Stomach (tissue), 9 donors: Measurements from ENCODE around the gene STOML2. TPM values are rescaled to one million over a fixed set of nuclear protein-coding genes. Genes with fewer than 3 reads are reported as not detected.

Source experiments
- DNase-seq, 2 donors: peaks; one replicate each; pipeline versions ENCODE4 v3.0.0 to v3.0.0-alpha.2; 2013 to 2019
- H3K27ac ChIP-seq, 5 donors: fragments of 200-600 bp in 4 of 5; sonication (generic) in 4 of 5; one replicate each; pipeline ENCODE4 v1.5.1; 2013 to 2019; ENCODE audit warnings: mild to moderate bottlenecking in 1 of 5, moderate library complexity in 1 of 5
- H3K27me3 ChIP-seq, 3 donors: fragments of 200-600 bp; sonication (generic); one replicate each; pipeline ENCODE4 v1.5.1; 2017 to 2019; ENCODE audit warnings: mixed run types in 1 of 3
- H3K36me3 ChIP-seq, 4 donors: fragments of 200-600 bp; sonication (generic); 1 replicate in 3 of 4; 2 replicates in 1 of 4; pipeline ENCODE4 v1.5.1; 2016 to 2019
- H3K4me1 ChIP-seq, 4 donors: fragments of 200-600 bp; sonication (generic); one replicate each; pipeline ENCODE4 v1.5.1; 2016 to 2019
- H3K4me3 ChIP-seq, 4 donors: fragments of 200-600 bp; sonication (generic) in 3 of 4; one replicate each; pipeline ENCODE4 v1.5.1; 2016 to 2019; ENCODE audit warnings: mild to moderate bottlenecking in 1 of 4
- H3K9me3 ChIP-seq, 4 donors: fragments of 200-600 bp; sonication (generic); one replicate each; pipeline ENCODE4 v1.5.1; 2016 to 2019
- EP300 ChIP-seq: sonication (generic); formaldehyde crosslinking; IDR thresholded peaks from one replicate; pipeline ENCODE4 v1.6.1; 2017; ENCODE audit warnings: antibody characterized with exemption
- POLR2A ChIP-seq, 4 donors: fragments of 450-650 bp; IDR thresholded peaks; one replicate each; pipeline ENCODE4 v1.6.1; 2016; ENCODE audit warnings: antibody characterized with exemption in 4 of 4, control low read depth in 2 of 4, mild to moderate bottlenecking in 1 of 4, moderate library complexity in 1 of 4
- POLR2AphosphoS5 ChIP-seq, 3 donors: sonication (generic); formaldehyde crosslinking; IDR thresholded peaks; one replicate each; pipeline ENCODE4 v1.6.1; 2016; ENCODE audit warnings: antibody characterized with exemption in 3 of 3
- WGBS, 5 donors: extraction: QIAGEN DNeasy Blood & Tissue Kit in 3 of 5; methylation state at CpG; one replicate each; pipeline versions ENCODE4 v1.1.5 to v1.1.7; 2013 to 2018; 5-methylcytosine and 5-hydroxymethylcytosine counted together
- intact Hi-C: fragments of 100-400 bp; cut with DNase I; formaldehyde crosslinking; loops from one replicate; pipeline ENCODE4 v1.15.1; 2023; ENCODE audit warnings: low total_unique reads
- polyA plus RNA-seq, 3 donors: library from polyadenylated mRNA; stranded (reverse); fragments of 200-250 nt; gene quantifications; one replicate each; pipeline ENCODE4 v1.2.3, GENCODE V29; 2013
- total RNA-seq, 5 donors: library from RNA; depleted of rRNA; stranded (reverse); fragments of >200 nt; gene quantifications; one replicate each; pipeline versions ENCODE4 v1.1.0 to v1.2.3, GENCODE V29; 2014 to 2016
- TF ChIP-seq, protein P1 (sequence below), 7 experiments: fragments of 450-650 bp in 4 of 7; fragments of 200-600 bp in 3 of 7; sonication (generic) in 3 of 7; IDR thresholded peaks; one replicate each; pipeline ENCODE4 v1.5.1; 2016 to 2019; ENCODE audit warnings: antibody characterized with exemption in 7 of 7, control low read depth in 2 of 7, mild to moderate bottlenecking in 1 of 7
- donor health status: healthy with polysubstance abuse.
- donor health status: Bipolar disorder and iron deficiency.
- donor health status: healthy.

Gene STOML2
- total and polyA plus RNA-seq, 8 donors: 19.3 to 126 (median 68.6) TPM

DNA sequence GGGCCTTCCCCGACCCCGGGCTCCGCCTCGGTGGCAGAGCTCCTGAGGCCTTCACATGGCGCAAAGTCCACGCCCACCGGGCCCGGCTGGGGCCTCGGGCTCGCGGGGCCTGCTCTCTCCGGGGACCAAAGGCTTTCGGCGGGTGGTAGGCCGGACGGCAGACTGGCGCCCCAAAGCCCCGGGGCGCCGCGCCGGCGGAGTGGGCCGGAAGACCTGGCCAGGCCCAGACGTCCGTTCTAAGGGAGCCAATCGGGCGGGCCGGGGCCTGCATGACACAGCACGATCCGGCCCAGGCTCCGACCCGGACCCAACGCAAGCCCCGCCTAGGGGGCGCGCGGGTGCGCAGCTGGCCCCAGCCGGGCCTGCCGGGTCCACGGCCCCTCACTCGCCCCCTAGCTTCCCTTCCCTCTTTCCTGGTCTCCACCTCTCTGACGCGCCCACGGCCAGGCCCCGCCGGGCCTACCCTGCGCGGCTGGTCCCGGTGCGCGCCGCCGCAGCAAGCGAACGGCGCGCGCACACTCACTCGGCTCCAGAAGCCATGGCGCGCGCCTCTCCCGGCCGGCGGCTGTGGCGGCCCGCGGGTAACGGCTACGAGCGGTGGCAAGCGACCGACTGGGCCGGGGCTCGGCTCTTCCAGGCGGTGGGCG is 31.0 kb downstream of the STOML2 start:
- Histone ChIP-seq H3K4me3 (peak overlapping the region; percentile 73 to 100 (median 94)), H3K9me3 (no peaks in the 10 kb centered on the region), H3K27me3 (no peaks in the 10 kb centered on the region), H3K27ac (peak overlapping the region; percentile 98 to 100 (median 100)), H3K4me1 (peaks cover 26 to 51% (median 47%) of the 10 kb centered on the region in 4 donors), H3K36me3 (peaks cover 11 to 47% (median 37%) of the 10 kb centered on the region in 4 donors)
- DNase-seq: peak; percentile 87 to 94
- intact Hi-C loops: no loop called here
- 0 to 1% (median 0%) methylated on average over 19 to 79 of the region's 79 CpGs for WGBS, 5 donors
- TF ChIP-seq POLR2A (IDR thresholded peaks at IDR 0.05): no peak
- TF ChIP-seq, protein P1, sequence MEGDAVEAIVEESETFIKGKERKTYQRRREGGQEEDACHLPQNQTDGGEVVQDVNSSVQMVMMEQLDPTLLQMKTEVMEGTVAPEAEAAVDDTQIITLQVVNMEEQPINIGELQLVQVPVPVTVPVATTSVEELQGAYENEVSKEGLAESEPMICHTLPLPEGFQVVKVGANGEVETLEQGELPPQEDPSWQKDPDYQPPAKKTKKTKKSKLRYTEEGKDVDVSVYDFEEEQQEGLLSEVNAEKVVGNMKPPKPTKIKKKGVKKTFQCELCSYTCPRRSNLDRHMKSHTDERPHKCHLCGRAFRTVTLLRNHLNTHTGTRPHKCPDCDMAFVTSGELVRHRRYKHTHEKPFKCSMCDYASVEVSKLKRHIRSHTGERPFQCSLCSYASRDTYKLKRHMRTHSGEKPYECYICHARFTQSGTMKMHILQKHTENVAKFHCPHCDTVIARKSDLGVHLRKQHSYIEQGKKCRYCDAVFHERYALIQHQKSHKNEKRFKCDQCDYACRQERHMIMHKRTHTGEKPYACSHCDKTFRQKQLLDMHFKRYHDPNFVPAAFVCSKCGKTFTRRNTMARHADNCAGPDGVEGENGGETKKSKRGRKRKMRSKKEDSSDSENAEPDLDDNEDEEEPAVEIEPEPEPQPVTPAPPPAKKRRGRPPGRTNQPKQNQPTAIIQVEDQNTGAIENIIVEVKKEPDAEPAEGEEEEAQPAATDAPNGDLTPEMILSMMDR (IDR thresholded peaks at IDR 0.05): peak in 2 of 7 experiments; percentile 18 to 55
- TF ChIP-seq EP300: no peak
- TF ChIP-seq POLR2AphosphoS5 (IDR thresholded peaks at IDR 0.05): peak in 2 of 3 donors; percentile 70 to 79

GRCh38 chr9:35070823-35071813 is 31.8 kb downstream of the STOML2 start:
- Histone ChIP-seq H3K4me1 (peaks cover 26 to 55% (median 47%) of the 10 kb centered on the region in 4 donors), H3K36me3 (peaks cover 19 to 47% (median 40%) of the 10 kb centered on the region in 4 donors), H3K27me3 (no peaks in the 10 kb centered on the region), H3K27ac (peak overlapping the region; percentile 98 to 100 (median 100)), H3K9me3 (no peaks in the 10 kb centered on the region), H3K4me3 (peak overlapping the region; percentile 73 to 100 (median 94))
- 0 to 1% (median 1%) methylated on average over 20 of the region's 20 CpGs for WGBS, 5 donors
- DNase-seq: peak; percentile 30 to 48
- TF ChIP-seq POLR2A (IDR thresholded peaks at IDR 0.05) (no peak), EP300 (no peak), POLR2AphosphoS5 (IDR thresholded peaks at IDR 0.05) (no peak)
- TF ChIP-seq, protein P1 (IDR thresholded peaks at IDR 0.05): no peak
- intact Hi-C loops: no loop called here

- peaks cover 26 to 55% (median 47%) of the 10 kb centered on the region in 4 donors for H3K4me1 ChIP-seq
- no peak overlapping the region for H3K27ac ChIP-seq
- peaks cover 40 to 47% (median 45%) of the 10 kb centered on the region in 4 donors for H3K36me3 ChIP-seq
- no peaks in the 10 kb centered on the region for H3K9me3 ChIP-seq
- WGBS, 5 donors: 60 to 84% (median 68%) methylated on average over 4 of the region's 4 CpGs
- intact Hi-C loops: no loop called here
- TF ChIP-seq, protein P1 (IDR thresholded peaks at IDR 0.05): no peak
- no peak for TF ChIP-seq EP300
- no peak for TF ChIP-seq POLR2AphosphoS5 (IDR thresholded peaks at IDR 0.05)
- no peak for TF ChIP-seq POLR2A (IDR thresholded peaks at IDR 0.05)
- no peak for DNase-seq
- no peaks in the 10 kb centered on the region for H3K27me3 ChIP-seq
- H3K4me3 ChIP-seq: peak overlapping the region in 1 of 4 donors; percentile 88
Measured at GRCh38 chr9:35069020-35069419, 33.9 kb downstream of the STOML2 start.

DNA sequence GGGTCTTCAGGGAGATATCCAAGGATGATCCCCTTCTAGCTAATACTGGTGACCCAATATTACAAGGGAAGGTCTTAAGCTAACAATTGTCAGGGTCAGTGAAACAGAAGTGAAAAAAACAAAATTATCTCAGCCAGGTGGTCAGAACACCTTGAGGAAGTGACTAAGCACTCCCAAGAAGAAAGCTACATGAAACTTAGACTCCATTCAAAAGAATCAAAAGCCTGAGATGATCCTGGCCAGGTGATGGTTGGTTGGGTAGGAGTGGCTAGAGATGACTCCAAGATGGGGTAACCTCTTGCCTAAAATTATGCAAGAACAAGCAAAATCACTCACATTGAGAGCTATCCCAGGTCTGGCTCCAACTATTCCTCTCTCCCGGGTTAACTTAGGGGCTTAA is 35.9 kb downstream of the STOML2 start:
- Histone ChIP-seq H3K27me3 (no peaks in the 10 kb centered on the region), H3K4me1 (peaks cover 26 to 48% (median 42%) of the 10 kb centered on the region in 4 donors), H3K36me3 (peaks cover 60 to 65% (median 63%) of the 10 kb centered on the region in 4 donors), H3K27ac (no peak overlapping the region), H3K4me3 (no peak overlapping the region), H3K9me3 (no peaks in the 10 kb centered on the region)
- no peak for TF ChIP-seq POLR2A (IDR thresholded peaks at IDR 0.05)
- TF ChIP-seq, protein P1 (IDR thresholded peaks at IDR 0.05): no peak
- TF ChIP-seq EP300: no peak
- no peak for TF ChIP-seq POLR2AphosphoS5 (IDR thresholded peaks at IDR 0.05)
- no peak for DNase-seq
- WGBS, 5 donors: 90 to 96% (median 93%) methylated on average over 1 of the region's 1 CpG
- intact Hi-C loops: no loop called here
